HEK293 (cell line): Measurements from ENCODE around the gene HLA-DPB1.

Experiments used
- TCF7L2 ChIP-seq: IDR thresholded peaks from 2 replicates; pipeline ENCODE4 v1.6.1; 2011; ENCODE audit warnings: low read depth, mild to moderate bottlenecking, inconsistent platforms, low read length, moderate library complexity, borderline replicate concordance
- YY1 ChIP-seq: fragments of 450-650 bp; formaldehyde crosslinking; IDR thresholded peaks from 2 replicates; pipeline ENCODE4 v1.5.1; 2018; ENCODE audit warnings: missing biosample characterization, missing genetic modification characterization
- ZBTB49 ChIP-seq: fragments of 450-650 bp; formaldehyde crosslinking; IDR thresholded peaks from 2 replicates; pipeline ENCODE4 v1.5.1; 2016; ENCODE audit warnings: missing biosample characterization, missing genetic modification characterization, low read depth
- ZNF202 ChIP-seq: fragments of 450-650 bp; formaldehyde crosslinking; IDR thresholded peaks from 2 replicates; pipeline ENCODE4 v1.5.1; 2016; ENCODE audit warnings: missing biosample characterization, missing genetic modification characterization, borderline replicate concordance
- ZNF585B ChIP-seq: fragments of 450-650 bp; formaldehyde crosslinking; IDR thresholded peaks from 2 replicates; pipeline ENCODE4 v1.5.1; 2016; ENCODE audit warnings: missing biosample characterization, missing genetic modification characterization
- ZNF792 ChIP-seq: fragments of 450-650 bp; formaldehyde crosslinking; IDR thresholded peaks from 2 replicates; pipeline ENCODE4 v1.5.1; 2016; ENCODE audit warnings: missing biosample characterization, missing genetic modification characterization
- TF ChIP-seq, protein P1 (sequence below): fragments of 450-650 bp; formaldehyde crosslinking; IDR thresholded peaks from 2 replicates; pipeline ENCODE4 v1.5.1; 2016; ENCODE audit warnings: missing biosample characterization, missing genetic modification characterization

DNA sequence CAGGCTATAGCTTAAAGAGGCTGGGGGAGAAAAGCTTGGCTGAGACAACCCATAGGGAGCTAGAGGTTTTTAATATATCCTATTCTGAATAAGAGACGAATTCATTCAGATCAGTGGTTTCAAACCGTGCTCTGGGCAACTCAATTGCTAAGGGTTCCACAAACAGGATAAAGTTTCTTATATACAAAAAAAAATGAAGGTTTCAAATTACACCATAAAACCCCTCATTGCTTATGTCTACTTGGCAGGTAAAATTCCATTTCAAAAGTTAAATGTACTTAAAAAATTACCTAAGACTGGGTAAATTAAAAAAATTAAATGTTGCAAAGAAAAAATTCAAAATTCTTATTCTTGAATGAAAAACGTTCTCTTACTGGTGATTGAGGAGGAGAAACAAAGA, 2.7 kb downstream of the HLA-DPB1 start:
- TF ChIP-seq, protein P1, sequence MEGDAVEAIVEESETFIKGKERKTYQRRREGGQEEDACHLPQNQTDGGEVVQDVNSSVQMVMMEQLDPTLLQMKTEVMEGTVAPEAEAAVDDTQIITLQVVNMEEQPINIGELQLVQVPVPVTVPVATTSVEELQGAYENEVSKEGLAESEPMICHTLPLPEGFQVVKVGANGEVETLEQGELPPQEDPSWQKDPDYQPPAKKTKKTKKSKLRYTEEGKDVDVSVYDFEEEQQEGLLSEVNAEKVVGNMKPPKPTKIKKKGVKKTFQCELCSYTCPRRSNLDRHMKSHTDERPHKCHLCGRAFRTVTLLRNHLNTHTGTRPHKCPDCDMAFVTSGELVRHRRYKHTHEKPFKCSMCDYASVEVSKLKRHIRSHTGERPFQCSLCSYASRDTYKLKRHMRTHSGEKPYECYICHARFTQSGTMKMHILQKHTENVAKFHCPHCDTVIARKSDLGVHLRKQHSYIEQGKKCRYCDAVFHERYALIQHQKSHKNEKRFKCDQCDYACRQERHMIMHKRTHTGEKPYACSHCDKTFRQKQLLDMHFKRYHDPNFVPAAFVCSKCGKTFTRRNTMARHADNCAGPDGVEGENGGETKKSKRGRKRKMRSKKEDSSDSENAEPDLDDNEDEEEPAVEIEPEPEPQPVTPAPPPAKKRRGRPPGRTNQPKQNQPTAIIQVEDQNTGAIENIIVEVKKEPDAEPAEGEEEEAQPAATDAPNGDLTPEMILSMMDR (tag by site-specific recombination), result no peak
- TF ChIP-seq ZNF202 (tag by site-specific recombination) (no peak), ZBTB49 (tag by site-specific recombination) (no peak), ZNF792 (tag by site-specific recombination) (no peak), TCF7L2 (no peak), ZNF585B (tag by site-specific recombination) (no peak), YY1 (tag by site-specific recombination) (no peak)
